Activated CD8-positive, alpha-beta T cell treated with anti-CD3 and anti-CD28 coated beads for 36 hours (primary cell): Measurements from ENCODE around the gene ACOT7. TPM values are rescaled to one million over a fixed set of nuclear protein-coding genes. Genes with fewer than 3 reads are reported as not detected.

Experiments used
- ATAC-seq: fragments of 200-7000 bp; cut with Tn5 transposase; one replicate; pipeline ENCODE4 v1.10.0; 2021; ENCODE audit warnings: mild to moderate bottlenecking, moderate library complexity
- CTCF ChIA-PET: fragments of 350-600 bp; sonication (Branson Sonifier 250); formaldehyde crosslinking; loops from one replicate; lab custom pipeline; 2021; ENCODE audit warnings: antibody characterized with exemption; lab: Charles Lee
- POLR2A ChIA-PET: fragments of 350-600 bp; sonication (Branson Sonifier 250); formaldehyde crosslinking; loops from one replicate; lab custom pipeline; 2021; ENCODE audit warnings: antibody characterized with exemption; lab: Charles Lee
- DNase-seq: peaks from one replicate; pipeline ENCODE4 v3.0.0-alpha.2; 2020
- H3K27ac Mint-ChIP-seq: one replicate; pipeline ENCODE4 v1.8.0; 2021; ENCODE audit warnings: mild to moderate bottlenecking, mixed read lengths
- H3K27me3 Mint-ChIP-seq: one replicate; pipeline ENCODE4 v1.8.0; 2021; ENCODE audit warnings: mixed read lengths
- H3K36me3 Mint-ChIP-seq: one replicate; pipeline ENCODE4 v1.8.0; 2021; ENCODE audit warnings: low read depth, mixed read lengths
- H3K4me1 Mint-ChIP-seq: one replicate; pipeline ENCODE4 v1.8.0; 2021; ENCODE audit warnings: low read depth, mixed read lengths
- H3K4me3 Mint-ChIP-seq: one replicate; pipeline ENCODE4 v1.8.0; 2021; ENCODE audit warnings: mild to moderate bottlenecking, moderate library complexity, mixed read lengths
- H3K9me3 Mint-ChIP-seq: one replicate; pipeline ENCODE4 v1.8.0; 2021; ENCODE audit warnings: mixed read lengths
- intact Hi-C: fragments of 100-400 bp; cut with micrococcal nuclease; formaldehyde crosslinking; loops from one replicate; pipeline ENCODE4 v1.10.0; 2022
- total RNA-seq, 2 experiments: library from RNA; stranded (reverse); gene quantifications; one replicate each; pipeline ENCODE4 v1.2.3, GENCODE V29; 2021
- TF ChIP-seq, protein P1 (sequence below): fragments of 200-600 bp; IDR thresholded peaks from one replicate; pipeline ENCODE4 v1.8.0; 2022; ENCODE audit warnings: antibody characterized with exemption, mild to moderate bottlenecking

ACOT7 gene
- total RNA-seq, 2 experiments from 2014 or later: 80.4 to 86.7 TPM

DNA sequence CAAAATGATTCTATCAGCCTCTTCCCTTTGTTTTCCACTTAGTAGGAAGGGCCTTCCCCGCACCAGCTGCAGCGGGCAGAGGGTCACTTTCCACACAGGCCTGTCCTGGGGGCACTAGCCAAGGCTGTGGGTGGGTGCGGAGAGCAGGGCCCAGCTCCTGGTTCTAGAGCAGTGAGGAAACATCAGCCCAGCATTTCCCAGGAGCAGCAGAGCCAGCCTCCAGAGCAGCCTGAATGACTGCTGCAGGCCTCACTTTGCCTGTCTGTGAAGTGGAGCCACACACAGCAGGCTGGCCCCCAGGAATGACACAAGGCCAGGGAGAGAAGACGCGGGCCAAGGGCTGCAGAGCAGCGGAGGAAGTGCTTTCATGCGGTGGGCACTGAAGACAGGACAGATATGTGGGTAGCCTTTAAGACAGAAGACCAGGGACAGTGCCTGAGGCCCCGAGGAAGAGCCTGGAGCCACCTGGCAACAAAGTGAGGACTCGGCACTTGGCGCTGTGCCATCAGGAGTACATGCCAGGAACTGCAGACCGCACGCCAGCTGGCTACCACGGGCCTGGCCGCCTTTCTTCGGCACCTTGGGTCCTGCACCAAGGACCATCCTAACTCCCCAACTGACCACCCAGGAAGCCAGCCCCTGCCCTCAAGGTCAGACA lies 42.0 kb downstream of the ACOT7 start:
- peaks cover 5% of the 10 kb centered on the region for H3K36me3 Mint-ChIP-seq
- TF ChIP-seq, protein P1, sequence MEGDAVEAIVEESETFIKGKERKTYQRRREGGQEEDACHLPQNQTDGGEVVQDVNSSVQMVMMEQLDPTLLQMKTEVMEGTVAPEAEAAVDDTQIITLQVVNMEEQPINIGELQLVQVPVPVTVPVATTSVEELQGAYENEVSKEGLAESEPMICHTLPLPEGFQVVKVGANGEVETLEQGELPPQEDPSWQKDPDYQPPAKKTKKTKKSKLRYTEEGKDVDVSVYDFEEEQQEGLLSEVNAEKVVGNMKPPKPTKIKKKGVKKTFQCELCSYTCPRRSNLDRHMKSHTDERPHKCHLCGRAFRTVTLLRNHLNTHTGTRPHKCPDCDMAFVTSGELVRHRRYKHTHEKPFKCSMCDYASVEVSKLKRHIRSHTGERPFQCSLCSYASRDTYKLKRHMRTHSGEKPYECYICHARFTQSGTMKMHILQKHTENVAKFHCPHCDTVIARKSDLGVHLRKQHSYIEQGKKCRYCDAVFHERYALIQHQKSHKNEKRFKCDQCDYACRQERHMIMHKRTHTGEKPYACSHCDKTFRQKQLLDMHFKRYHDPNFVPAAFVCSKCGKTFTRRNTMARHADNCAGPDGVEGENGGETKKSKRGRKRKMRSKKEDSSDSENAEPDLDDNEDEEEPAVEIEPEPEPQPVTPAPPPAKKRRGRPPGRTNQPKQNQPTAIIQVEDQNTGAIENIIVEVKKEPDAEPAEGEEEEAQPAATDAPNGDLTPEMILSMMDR: no peak
- CTCF ChIA-PET: interaction anchor here (0.9 to 1.8 kb wide), 3 partner anchors 11 to 105 kb away, joined by 4 to 10 read pairs (median 4); no protein-coding TSS in a partner anchor
- no peak for ATAC-seq
- intact Hi-C loops: no loop called here
- H3K27me3 Mint-ChIP-seq: no peaks in the 10 kb centered on the region
- POLR2A ChIA-PET: interaction anchor here (1.5 kb wide), 1 partner anchor 42 kb away, joined by 4 read pairs; no protein-coding TSS in a partner anchor
- H3K4me1 Mint-ChIP-seq: peaks cover 18% of the 10 kb centered on the region
- no peaks in the 10 kb centered on the region for H3K9me3 Mint-ChIP-seq
- H3K4me3 Mint-ChIP-seq: no peak overlapping the region
- no peak overlapping the region for H3K27ac Mint-ChIP-seq
- DNase-seq: no peak

DNA sequence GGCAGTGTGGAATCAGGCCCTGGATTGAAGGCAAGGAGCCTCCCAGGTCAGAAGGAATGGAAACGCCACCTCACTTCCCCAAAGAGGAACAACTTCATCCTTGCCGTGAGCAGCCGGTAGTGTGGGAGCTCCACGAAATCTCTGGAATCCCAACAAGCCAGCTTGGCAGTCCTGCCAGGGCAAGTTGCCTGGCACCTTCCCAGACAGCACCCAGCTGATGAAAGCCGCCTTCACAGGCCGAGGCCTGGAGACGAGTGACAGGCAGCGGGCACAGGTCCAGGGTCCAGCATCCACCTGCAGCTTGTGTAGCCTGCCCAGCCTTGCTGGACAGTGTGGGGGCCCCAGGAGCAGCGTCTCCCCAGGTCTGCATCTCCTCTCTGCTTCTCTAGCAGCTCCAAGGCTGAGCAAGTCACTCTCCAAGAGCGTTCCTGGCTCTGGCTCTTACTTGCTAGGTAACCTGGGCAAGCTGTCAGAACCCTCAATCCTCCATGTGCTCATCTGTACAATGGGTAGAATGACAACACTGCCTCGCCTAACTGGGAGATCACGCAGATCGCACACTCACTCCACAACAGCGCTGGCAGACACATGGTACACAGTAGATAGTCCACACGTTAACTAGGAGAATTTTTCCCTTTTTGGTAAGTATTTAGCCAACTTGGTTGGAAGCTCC lies 43.0 kb downstream of the ACOT7 start:
- no peak overlapping the region for H3K27ac Mint-ChIP-seq
- intact Hi-C loops: no loop called here
- ChIA-PET POLR2A (interaction anchor here (0.7 to 1.7 kb wide), 3 partner anchors 8 to 74 kb away, joined by 3 to 4 read pairs (median 3); partner anchors contain the start of gene ESPN), CTCF (interaction anchor here (0.8 to 1.7 kb wide), 4 partner anchors 13 to 104 kb away, joined by 3 to 10 read pairs (median 4); no protein-coding TSS in a partner anchor)
- TF ChIP-seq, protein P1: no peak
- no peaks in the 10 kb centered on the region for H3K27me3 Mint-ChIP-seq
- ATAC-seq (no peak), DNase-seq (no peak)
- H3K36me3 Mint-ChIP-seq: peaks cover 5% of the 10 kb centered on the region
- H3K4me3 Mint-ChIP-seq: no peak overlapping the region
- no peaks in the 10 kb centered on the region for H3K9me3 Mint-ChIP-seq
- H3K4me1 Mint-ChIP-seq: peaks cover 18% of the 10 kb centered on the region

GRCh38 chr1:6349254-6349943 lies 44.2 kb downstream of the ACOT7 start:
- Mint-ChIP-seq H3K27me3 (no peaks in the 10 kb centered on the region), H3K4me3 (no peak overlapping the region), H3K9me3 (no peaks in the 10 kb centered on the region), H3K4me1 (peaks cover 18% of the 10 kb centered on the region), H3K36me3 (peaks cover 5% of the 10 kb centered on the region), H3K27ac (peak overlapping the region; percentile 86)
- DNase-seq: peak; percentile 24
- no peak for ATAC-seq
- intact Hi-C loops: loop anchor here (5.0 kb wide), 1 partner anchor 48 kb away; no protein-coding TSS in a partner anchor
- TF ChIP-seq, protein P1: no peak
- ChIA-PET POLR2A (interaction anchor here (0.6 to 1.7 kb wide), 4 partner anchors 8 to 109 kb away, joined by 3 to 6 read pairs (median 4); partner anchors contain the start of gene ESPN), CTCF (interaction anchor here (0.7 to 2.9 kb wide), 22 partner anchors 9 to 149 kb away, joined by 3 to 39 read pairs (median 4); partner anchors contain the start of genes ACOT7 and HES2)

GRCh38 chr1:6348511-6349191 lies 44.9 kb downstream of the ACOT7 start:
- Mint-ChIP-seq H3K27ac (peak overlapping the region; percentile 86), H3K9me3 (no peaks in the 10 kb centered on the region), H3K36me3 (peaks cover 7% of the 10 kb centered on the region), H3K4me3 (peak overlapping the region; percentile 6), H3K4me1 (peaks cover 18% of the 10 kb centered on the region), H3K27me3 (no peaks in the 10 kb centered on the region)
- ChIA-PET POLR2A (interaction anchor here (1.1 to 1.7 kb wide), 4 partner anchors 9 to 76 kb away, joined by 3 to 6 read pairs (median 4); partner anchors contain the start of gene ESPN), CTCF (interaction anchor here (0.7 to 2.9 kb wide), 24 partner anchors 10 to 150 kb away, joined by 3 to 39 read pairs (median 4); partner anchors contain the start of genes ACOT7 and HES2)
- TF ChIP-seq, protein P1: no peak
- DNase-seq (peak; percentile 70), ATAC-seq (peak; percentile 88)
- intact Hi-C loops: loop anchor here (5.0 kb wide), 1 partner anchor 49 kb away; no protein-coding TSS in a partner anchor
